GM12878 (cell line): ENCODE measurements around the gene MYL12A. TPM values are rescaled to one million over a fixed set of nuclear protein-coding genes. Genes with fewer than 3 reads are reported as not detected.

Experiments
- ATAC-seq: fragments of 200-7000 bp; cut with Tn5 transposase; 3 replicates; pipeline ENCODE4 v1.9.1; 2020; ENCODE audit warnings: mild to moderate bottlenecking, moderate library complexity
- BruUV-seq: library from RNA; stranded (reverse); fragments of 400-500 nt; replicated peaks from 2 replicates; lab custom pipeline; 2021; lab: Mats Ljungman, UMichigan
- CTCF ChIA-PET: fragments of 300-600 bp; sonication (Branson Sonifier 250); formaldehyde crosslinking; extraction: SDS; loops from one replicate; lab custom pipeline; 2021; ENCODE audit warnings: inconsistent platforms; lab: Yijun Ruan, JAX
- POLR2A ChIA-PET: fragments of 350-600 bp; formaldehyde crosslinking; extraction: SDS; loops from one replicate; lab custom pipeline; 2021; ENCODE audit warnings: inconsistent platforms; lab: Charles Lee
- RAD21 ChIA-PET: fragments of 300-600 bp; sonication (Branson Sonifier 250); formaldehyde crosslinking; loops from one replicate; lab custom pipeline; 2023; ENCODE audit warnings: antibody characterized with exemption; ENCODE audit not compliant: unreplicated experiment; lab: Charles Lee
- SMC1A ChIA-PET: fragments of 300-600 bp; sonication (Branson Sonifier 250); formaldehyde crosslinking; loops from one replicate; lab custom pipeline; 2023; ENCODE audit not compliant: unreplicated experiment, uncharacterized antibody; lab: Charles Lee
- DNase-seq: peaks from one replicate; pipeline ENCODE4 v3.0.0-alpha.2; 2011; ENCODE audit warnings: low read depth, low spot score
- FAIRE-seq: peaks from 3 replicates; lab custom pipeline; 2011; peaks lifted over from hg19 to GRCh38; lab: Jason Lieb, UNC
- H2AFZ ChIP-seq: 2 replicates; pipeline ENCODE4 v1.6.0; 2011; ENCODE audit warnings: low read depth, low read length, control low read depth; ENCODE audit not compliant: control insufficient read depth
- H3K27ac ChIP-seq: 2 replicates; pipeline ENCODE4 v1.5.1; 2011; ENCODE audit warnings: control low read depth; ENCODE audit not compliant: control insufficient read depth, insufficient read depth
- H3K27me3 ChIP-seq, 2 experiments: replicated peaks in 1 of 2; 2 replicates each; pipeline versions ENCODE4 v1.6.0 to v1.6.1; 2011; ENCODE audit warnings: low read length in 1 of 2; ENCODE audit not compliant: control insufficient read depth in 2 of 2, insufficient read depth in 2 of 2
- H3K36me3 ChIP-seq, 2 experiments: 2 replicates each; pipeline ENCODE4 v1.5.1; 2011; ENCODE audit warnings: low read length in 1 of 2; ENCODE audit not compliant: control insufficient read depth in 2 of 2, insufficient read depth in 2 of 2
- H3K4me1 ChIP-seq: 2 replicates; pipeline ENCODE4 v1.6.1; 2011; ENCODE audit warnings: mild to moderate bottlenecking, low read length, moderate library complexity, mixed read lengths; ENCODE audit not compliant: control insufficient read depth, insufficient read depth
- H3K4me2 ChIP-seq: 2 replicates; pipeline ENCODE4 v1.6.0; 2011; ENCODE audit warnings: control low read depth; ENCODE audit not compliant: control insufficient read depth, insufficient read depth
- H3K4me3 ChIP-seq: fragments of 200-600 bp; sonication (generic); 2 replicates; pipeline ENCODE4 v1.5.1; 2016
- H3K79me2 ChIP-seq: 2 replicates; pipeline ENCODE4 v1.6.0; 2011; ENCODE audit warnings: low read length; ENCODE audit not compliant: control insufficient read depth, insufficient read depth
- H3K9ac ChIP-seq: 2 replicates; pipeline ENCODE4 v1.8.0; 2011; ENCODE audit warnings: low read length, control low read depth, mixed read lengths; ENCODE audit not compliant: control insufficient read depth, insufficient read depth
- H3K9me3 ChIP-seq: replicated peaks from 3 replicates; pipeline ENCODE4 v1.5.1; 2011; ENCODE audit warnings: mild to moderate bottlenecking, low read length; ENCODE audit not compliant: control insufficient read depth, insufficient read depth
- H4K20me1 ChIP-seq: 2 replicates; pipeline ENCODE4 v1.6.0; 2011; ENCODE audit not compliant: control insufficient read depth, insufficient read depth
- ATF2 ChIP-seq: IDR thresholded peaks from 2 replicates; pipeline ENCODE4 v1.6.1; 2012; ENCODE audit warnings: low read length, inconsistent platforms
- ATF7 ChIP-seq: fragments of 450-650 bp; IDR thresholded peaks from 2 replicates; pipeline ENCODE4 v1.6.1; 2016; ENCODE audit warnings: low read depth, mild to moderate bottlenecking
- EED ChIP-seq: sonication (generic); IDR thresholded peaks from 2 replicates; pipeline ENCODE4 v1.6.1; 2016; ENCODE audit warnings: antibody characterized with exemption, low read depth
- EGR1 ChIP-seq, 2 experiments: IDR thresholded peaks; 1 replicate in 1 of 2; 2 replicates in 1 of 2; pipeline ENCODE4 v1.6.1; 2011 to 2012; ENCODE audit warnings: low read depth in 2 of 2, low read length in 2 of 2, borderline replicate concordance in 1 of 2, mild to moderate bottlenecking in 1 of 2, moderate library complexity in 1 of 2
- FOXK2 ChIP-seq: fragments of 450-650 bp; IDR thresholded peaks from 2 replicates; pipeline ENCODE4 v1.6.1; 2017; ENCODE audit warnings: mild to moderate bottlenecking, moderate library complexity
- FOXM1 ChIP-seq: IDR thresholded peaks from 2 replicates; pipeline ENCODE4 v1.6.1; 2012; ENCODE audit warnings: low read depth, mild to moderate bottlenecking, inconsistent platforms, low read length, moderate library complexity
- HSF1 ChIP-seq: fragments of 150-350 bp; IDR thresholded peaks from 2 replicates; pipeline ENCODE4 v1.6.1; 2014; ENCODE audit warnings: mild to moderate bottlenecking, low read depth, low read length
- JUNB ChIP-seq: IDR thresholded peaks from 2 replicates; pipeline ENCODE4 v1.6.1; 2016; ENCODE audit warnings: antibody characterized with exemption, mild to moderate bottlenecking
- NR2C1 ChIP-seq: fragments of 450-650 bp; IDR thresholded peaks from 2 replicates; pipeline ENCODE4 v1.6.1; 2017; ENCODE audit warnings: antibody characterized with exemption, mild to moderate bottlenecking, moderate library complexity
- RAD51 ChIP-seq: fragments of 450-650 bp; IDR thresholded peaks from 2 replicates; pipeline ENCODE4 v1.6.1; 2016; ENCODE audit warnings: moderate library complexity, mild to moderate bottlenecking, inconsistent platforms
- SIX5 ChIP-seq: IDR thresholded peaks from 2 replicates; pipeline ENCODE4 v1.6.1; 2011; ENCODE audit warnings: mild to moderate bottlenecking, low read depth, low read length, moderate library complexity; ENCODE audit not compliant: severe bottlenecking
- SMAD5 ChIP-seq: IDR thresholded peaks from 2 replicates; pipeline ENCODE4 v1.6.1; 2016; ENCODE audit warnings: antibody characterized with exemption, low read depth
- SREBF1 ChIP-seq: IDR thresholded peaks from 2 replicates; pipeline ENCODE4 v1.6.1; 2012; ENCODE audit warnings: mild to moderate bottlenecking, low read length
- STAT1 ChIP-seq: fragments of 450-650 bp; conservative IDR thresholded peaks from 2 replicates; pipeline ENCODE4 v1.6.1; 2014; ENCODE audit warnings: antibody characterized with exemption, mild to moderate bottlenecking
- YBX1 ChIP-seq: fragments of 450-650 bp; IDR thresholded peaks from 2 replicates; pipeline ENCODE4 v1.6.1; 2016; ENCODE audit warnings: antibody characterized with exemption
- YY1 ChIP-seq: IDR thresholded peaks from 2 replicates; pipeline ENCODE4 v1.6.1; 2011; ENCODE audit warnings: low read depth, mild to moderate bottlenecking, low read length
- ZBTB11 ChIP-seq: fragments of 450-650 bp; formaldehyde crosslinking; IDR thresholded peaks from 2 replicates; pipeline ENCODE4 v1.5.0; 2022; ENCODE audit warnings: mild to moderate bottlenecking, missing genetic modification characterization
- WGBS: methylation state at CpG from one replicate; pipeline ENCODE4 v1.1.6; 2016; ENCODE audit warnings: low lambda C conversion rate; ENCODE audit not compliant: insufficient replicate concordance, insufficient coverage; ENCODE audit errors: missing lambda C conversion rate; 5-methylcytosine and 5-hydroxymethylcytosine counted together
- in situ Hi-C: fragments of 300-500 bp; cut with MboI; formaldehyde crosslinking; loops from 9 replicates; pipeline ENCODE4 v1.14.3; 2018; ENCODE audit warnings: mixed read lengths
- intact Hi-C: fragments of 100-400 bp; cut with micrococcal nuclease; formaldehyde crosslinking; loops from one replicate; pipeline ENCODE4 v1.14.2; 2022; ENCODE audit not compliant: unreplicated experiment
- polyA plus RNA-seq, 11 experiments: library from polyadenylated mRNA; depleted of rRNA in 4 of 11; unstranded in 6 of 11; stranded (reverse) in 5 of 11; fragments of >200 nt; fragmentation: Nextera tagmentation in 4 of 11; fragmentation: Illumina TruSeq in 1 of 11; extraction: Ambion mirVana in 4 of 11; extraction: Trizol in 1 of 11; gene quantifications; 1 replicate in 1 of 11; 2 replicates in 10 of 11; pipeline versions ENCODE4 v1.2.1 to v1.2.3, GENCODE V29; 2011 to 2016; ENCODE audit warnings: inconsistent platforms in 2 of 11, missing spikeins in 2 of 11, low read depth in 1 of 11
- total RNA-seq, 4 experiments: library from RNA; depleted of rRNA in 3 of 4; stranded (reverse); fragments of >200 nt in 3 of 4; fragmentation: Illumina TruSeq in 1 of 4; extraction: Trizol in 1 of 4; gene quantifications; 2 replicates each; pipeline versions ENCODE4 v1.2.1 to v1.2.3, GENCODE V29; 2013 to 2021

Gene MYL12A
- total and polyA plus RNA-seq, 10 of the 15 experiments (the other 5 are each of a cell fraction or from before 2014, with no cell fraction given) = 488 to 1,663 (median 924) TPM

- TF ChIP-seq SMAD5 (no peak), ATF2 (no peak), ATF7 (no peak)
Observed at GRCh38 chr18:3293196-3293951, 45.8 kb downstream of the MYL12A start (continued).

- in situ Hi-C loops = no loop called here
- TF ChIP-seq STAT1 = no peak
- no peak for TF ChIP-seq JUNB
- TF ChIP-seq SREBF1 = no peak
- no peak for TF ChIP-seq NR2C1
- no peak for TF ChIP-seq EGR1 (IDR thresholded peaks at IDR 0.05; ENCODE audit: borderline replicate concordance in 1 of 2, low read depth in 2 of 2, low read length in 2 of 2)
- no peak for TF ChIP-seq YY1
- TF ChIP-seq SIX5 = no peak
- no peak for TF ChIP-seq HSF1
- TF ChIP-seq EED = no peak
- no peak for TF ChIP-seq ZBTB11 (CRISPR knock-in tag)
- TF ChIP-seq FOXK2 = no peak
- no peak for TF ChIP-seq FOXM1
- no peak for TF ChIP-seq RAD51
- no peak for TF ChIP-seq YBX1
Observed at GRCh38 chr18:3294435-3295080, 47.0 kb downstream of the MYL12A start.

More at GRCh38 chr18:3294435-3295080, 47.0 kb downstream of the MYL12A start:
- Histone ChIP-seq H3K9me3 (no peaks in the 10 kb centered on the region; the same call in 2 of the 3 replicates), H2AFZ (no peak overlapping the region), H3K27me3 (no peaks in the 10 kb centered on the region; a peak in 1 of 4 replicates), H3K4me1 (peaks cover 5% of the 10 kb centered on the region; the same call in 1 of the 2 replicates), H3K4me3 (no peak overlapping the region), H3K36me3 (no peaks in the 10 kb centered on the region), H3K9ac (no peak overlapping the region), H3K27ac (no peak overlapping the region), H4K20me1 (no peaks in the 10 kb centered on the region), H3K4me2 (no peak overlapping the region), H3K79me2 (no peaks in the 10 kb centered on the region)
- no TSS peak for BruUV-seq
- ChIA-PET CTCF (interaction anchor here (0.6 to 6.8 kb wide), 9 partner anchors 9 to 372 kb away, joined by 3 to 42 read pairs (median 3); no protein-coding TSS in a partner anchor), POLR2A (no interaction called here), SMC1A (interaction anchor here (0.5 to 7.2 kb wide), 5 partner anchors 16 to 476 kb away, joined by 3 to 31 read pairs (median 3); no protein-coding TSS in a partner anchor), RAD21 (interaction anchor here (1.2 kb wide), 1 partner anchor 372 kb away, joined by 6 read pairs; no protein-coding TSS in a partner anchor)
- 26% methylated on average over 3 of the region's 3 CpGs for WGBS
- ATAC-seq (no peak), FAIRE-seq (no peak), DNase-seq (no peak)
- intact Hi-C loops = no loop called here
